Hematopoietic multipotent progenitor cell treated with erythropoietin and hydrocortisone succinate and interleukin-3 and kit ligand, for 4 days (in vitro differentiated cells): ENCODE measurements around the gene LCN2.

Experiments
- DNase-seq: peaks from one replicate; pipeline ENCODE4 v3.0.0-alpha.2; 2015

LCN2 gene

DNA sequence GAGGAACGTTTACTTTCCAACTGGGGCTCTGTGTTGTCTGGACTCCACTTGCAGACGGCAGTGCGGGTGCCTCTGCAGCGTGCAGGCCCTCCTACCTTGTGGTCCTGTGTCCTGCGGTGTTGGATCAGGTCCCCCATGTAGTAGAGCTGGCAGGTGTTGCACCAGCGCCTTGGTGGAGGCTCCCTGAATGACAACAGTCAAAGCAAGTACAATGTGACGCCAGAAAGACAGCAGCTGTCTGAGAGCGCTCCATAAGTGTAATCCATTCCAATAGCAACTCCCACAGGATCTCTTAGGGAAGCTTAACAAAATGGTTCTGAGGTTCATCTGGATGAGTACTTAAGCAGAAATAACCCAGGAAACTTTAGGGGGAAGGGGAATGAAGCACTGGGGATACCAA lies 20.7 kb downstream of the LCN2 start:
- no peak for DNase-seq

DNA sequence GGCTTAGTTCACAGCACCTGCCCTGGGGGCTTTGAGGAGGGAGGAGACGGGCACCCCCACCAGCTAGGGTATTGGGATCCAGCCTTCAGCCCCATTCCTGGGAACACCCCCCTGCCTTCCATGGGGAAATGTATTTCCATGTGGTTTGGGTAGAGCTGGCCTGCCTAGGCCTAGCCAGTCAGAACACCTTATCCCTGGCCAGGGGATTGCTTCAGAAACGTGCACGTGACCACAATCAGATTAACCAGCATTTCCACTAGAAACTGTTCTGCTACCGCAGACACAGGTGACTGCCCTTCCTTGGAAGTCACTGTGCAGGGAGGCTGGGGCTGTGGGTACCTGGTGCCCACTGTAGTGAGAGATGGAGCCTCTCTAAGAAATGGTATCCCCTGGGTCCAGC lies 24.8 kb downstream of the LCN2 start:
- DNase-seq, result no peak

DNA sequence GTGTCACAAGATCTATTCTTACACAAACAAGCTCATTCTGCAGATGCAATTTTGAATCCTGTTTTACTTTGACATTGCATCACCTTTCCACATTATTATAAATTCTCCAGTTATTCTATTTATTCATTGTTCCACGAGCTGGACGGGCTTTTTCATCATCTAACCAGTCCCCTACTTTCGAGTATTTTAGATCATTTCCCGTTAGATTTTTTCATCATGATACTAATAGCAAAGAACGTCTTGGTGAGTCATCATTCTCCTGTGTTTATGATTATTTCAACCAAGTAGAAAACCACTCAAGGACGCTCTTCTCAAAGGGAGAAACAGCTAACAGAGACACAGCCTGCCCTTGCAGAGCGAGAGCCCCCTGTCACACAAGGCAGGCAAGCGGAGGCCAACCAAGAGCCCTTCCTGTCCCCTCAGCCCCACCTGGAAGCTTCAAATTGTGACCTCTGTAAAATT lies 25.9 kb downstream of the LCN2 start:
- no peak for DNase-seq

DNA sequence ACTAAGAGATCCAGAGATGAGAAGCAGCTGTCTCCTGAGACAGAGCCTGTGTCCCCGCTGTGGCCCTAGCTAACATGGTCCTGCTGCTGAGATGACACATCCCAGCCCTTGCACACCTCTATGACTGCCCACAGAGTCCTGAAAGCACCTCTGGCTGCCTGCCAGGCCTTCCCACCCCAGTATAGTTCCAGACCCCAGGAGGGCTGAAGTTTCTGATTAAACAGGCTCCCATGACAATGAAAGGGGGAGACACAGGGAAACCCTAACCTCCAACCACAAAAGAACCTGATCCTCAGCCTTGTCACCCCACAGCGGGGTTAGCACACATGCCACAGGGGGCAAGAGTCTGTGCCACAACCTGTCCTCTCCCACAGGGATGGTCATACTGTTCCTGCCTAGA lies 26.5 kb downstream of the LCN2 start:
- DNase-seq, result no peak

DNA sequence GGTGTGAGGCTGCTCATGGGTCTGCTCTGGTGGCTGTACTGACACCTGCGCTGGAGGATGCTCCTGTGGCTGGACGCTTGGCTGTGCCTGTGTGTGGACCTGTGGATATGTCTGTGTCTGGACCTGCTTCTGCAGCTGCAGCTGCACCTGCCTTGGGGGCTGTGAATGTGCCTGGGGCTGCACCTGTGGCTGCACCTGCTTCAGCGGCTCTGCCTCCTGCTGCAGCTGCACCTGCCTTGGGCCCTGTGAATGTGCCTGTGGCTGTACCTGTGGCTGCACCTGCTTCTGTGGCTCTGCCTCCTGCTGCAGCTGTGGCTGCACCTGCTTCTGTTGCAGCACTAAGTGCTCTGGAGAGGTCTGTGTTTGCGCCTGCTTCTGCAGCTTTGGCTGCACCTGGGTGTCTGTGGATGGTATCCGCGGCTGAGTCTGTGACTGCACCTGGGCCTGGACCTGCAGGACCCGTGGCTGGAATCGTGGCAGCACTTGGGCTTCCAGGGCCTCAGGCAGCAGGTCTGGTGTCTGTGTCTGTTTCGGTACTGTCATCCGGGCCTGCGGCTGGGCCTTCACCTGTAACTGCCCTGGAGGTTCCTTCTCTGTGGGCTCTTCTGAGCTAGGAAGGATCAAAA lies 29.7 kb downstream of the LCN2 start:
- DNase-seq, result no peak

DNA sequence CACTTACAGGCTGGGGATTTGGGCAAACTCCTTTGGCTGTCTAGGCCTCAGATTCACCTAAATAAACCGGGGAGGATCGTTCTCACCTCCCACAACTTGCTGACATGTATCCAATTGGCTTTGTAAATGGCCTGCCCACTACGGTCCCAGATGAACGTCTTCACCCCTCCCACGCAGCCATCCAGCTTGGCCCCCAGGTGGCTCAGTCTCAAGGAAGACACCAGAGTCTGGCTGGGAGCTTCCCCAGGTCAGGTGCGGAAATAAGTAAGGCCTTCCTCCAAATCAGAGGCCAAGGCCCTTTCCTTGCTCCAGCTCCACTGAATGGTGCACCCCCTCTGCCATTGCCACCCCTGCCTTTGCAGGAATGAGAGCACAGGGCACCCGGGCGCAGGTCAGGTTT lies 30.7 kb downstream of the LCN2 start:
- no peak for DNase-seq

DNA sequence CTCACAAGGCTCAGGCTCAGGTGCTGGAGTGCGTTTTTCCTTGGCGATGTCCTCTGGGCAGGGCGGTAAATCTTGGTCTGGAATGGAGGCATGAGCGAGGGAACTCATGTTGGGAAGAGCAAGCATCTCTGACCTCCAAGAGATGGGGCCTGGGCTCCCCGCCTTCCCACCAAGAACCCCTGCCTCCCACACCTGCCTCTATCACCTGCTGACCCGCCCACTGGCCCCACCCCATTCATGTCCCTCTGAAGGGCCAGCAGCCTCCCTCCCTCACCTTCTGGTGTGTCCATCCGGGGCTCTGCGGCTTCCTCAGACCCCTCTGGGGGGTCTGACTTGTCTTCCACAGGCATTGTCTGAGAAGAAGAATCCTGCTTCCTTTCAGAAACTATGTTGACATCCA lies 31.2 kb downstream of the LCN2 start:
- no peak for DNase-seq

DNA sequence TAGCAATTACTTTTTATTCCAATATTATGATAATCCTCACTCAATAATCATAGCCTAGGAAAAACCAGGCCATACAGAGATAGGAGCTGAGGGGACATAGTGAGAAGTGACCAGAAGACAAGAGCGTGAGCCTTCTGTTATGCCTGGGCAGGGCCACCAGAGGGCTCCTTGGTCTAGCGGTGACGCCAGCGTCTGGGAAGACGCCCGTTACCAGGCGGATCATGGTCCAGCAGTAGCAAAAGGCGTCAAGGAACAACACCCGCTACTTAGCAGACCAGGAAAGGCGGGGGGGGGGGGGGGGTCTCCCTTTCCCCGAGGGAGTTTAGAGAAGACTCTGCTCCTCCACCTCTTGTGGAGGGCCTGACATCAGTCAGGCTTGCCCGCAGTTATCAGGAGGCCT lies 32.2 kb downstream of the LCN2 start:
- peak; percentile 28 for DNase-seq

DNA sequence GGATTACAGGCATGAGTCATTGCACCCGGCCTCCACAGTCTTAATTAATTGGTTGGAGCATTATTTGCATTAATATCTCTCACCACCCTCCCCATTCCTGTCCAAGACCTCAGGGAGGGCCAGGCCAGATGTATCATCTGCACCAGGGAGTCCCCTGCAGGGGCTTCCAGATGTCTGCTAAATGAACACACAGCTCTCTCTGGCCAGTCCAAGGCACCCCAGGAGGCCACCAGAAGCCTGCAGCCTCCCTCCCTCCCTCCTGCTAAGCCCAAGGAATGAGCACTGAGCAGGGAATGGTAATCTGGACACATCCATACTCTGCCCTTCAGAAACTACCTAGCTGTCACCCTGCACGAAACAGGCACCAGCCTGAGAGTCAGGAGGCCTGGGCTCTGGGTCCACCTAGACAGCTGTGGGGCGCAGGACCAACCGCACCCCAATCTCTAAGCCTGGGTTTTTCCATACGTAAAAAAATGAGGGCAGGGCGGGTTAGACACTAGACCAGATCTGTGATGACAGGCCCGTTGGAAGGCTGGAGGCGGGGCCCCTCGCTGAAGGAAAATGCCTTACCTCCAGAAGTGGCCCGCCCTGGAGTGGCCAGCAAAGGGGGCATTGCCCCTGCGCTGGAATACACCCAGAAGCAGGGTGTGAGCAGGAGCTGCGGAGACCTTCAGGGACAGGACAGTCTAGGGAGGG lies 33.8 kb downstream of the LCN2 start:
- no peak for DNase-seq

DNA sequence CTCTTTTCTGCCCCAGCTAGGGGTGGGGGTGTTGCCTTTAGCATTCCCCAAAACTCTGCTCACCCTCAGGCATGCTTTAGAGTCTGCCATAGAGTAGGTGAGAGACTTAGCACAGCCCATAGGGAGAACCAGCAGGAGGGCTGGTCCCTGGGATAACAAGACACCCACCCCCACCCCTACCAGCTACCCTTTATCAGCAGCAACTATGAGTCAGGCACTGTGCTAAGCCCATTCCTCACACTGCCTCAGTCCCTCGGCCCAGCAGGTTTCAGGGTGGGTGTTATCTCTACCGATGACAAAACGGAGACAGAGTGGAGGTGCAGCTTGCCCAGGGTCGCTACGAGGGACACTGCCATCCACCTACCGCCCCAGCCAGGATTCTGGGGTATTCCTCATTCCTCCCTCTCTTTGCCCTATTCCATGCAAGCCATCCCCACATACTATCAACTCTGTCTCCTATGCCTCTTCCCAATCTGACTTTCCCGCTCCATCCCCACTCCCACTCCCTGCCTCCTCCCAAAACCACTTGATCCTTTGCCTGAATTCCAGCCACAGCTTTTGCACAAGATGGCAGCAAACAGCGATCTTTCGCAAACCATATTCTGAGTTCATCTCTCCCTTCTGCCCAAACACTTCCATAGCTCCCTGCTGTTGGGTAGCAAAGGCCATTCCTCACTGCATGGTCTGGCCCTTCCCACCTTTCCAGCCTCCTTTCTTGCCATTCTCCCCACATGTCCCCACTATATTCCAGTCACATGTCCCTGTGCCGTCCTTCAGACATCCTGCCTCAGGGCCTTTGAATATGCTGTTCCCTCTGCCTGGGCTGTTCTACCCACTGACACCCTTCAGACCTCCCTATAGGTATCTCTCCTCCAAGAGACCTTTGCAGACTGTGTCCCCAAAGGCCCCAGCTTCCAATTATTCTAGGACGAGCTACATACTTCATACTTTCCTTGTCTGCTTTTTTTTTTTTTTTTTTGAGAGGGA lies 37.0 kb downstream of the LCN2 start:
- no peak for DNase-seq

DNA sequence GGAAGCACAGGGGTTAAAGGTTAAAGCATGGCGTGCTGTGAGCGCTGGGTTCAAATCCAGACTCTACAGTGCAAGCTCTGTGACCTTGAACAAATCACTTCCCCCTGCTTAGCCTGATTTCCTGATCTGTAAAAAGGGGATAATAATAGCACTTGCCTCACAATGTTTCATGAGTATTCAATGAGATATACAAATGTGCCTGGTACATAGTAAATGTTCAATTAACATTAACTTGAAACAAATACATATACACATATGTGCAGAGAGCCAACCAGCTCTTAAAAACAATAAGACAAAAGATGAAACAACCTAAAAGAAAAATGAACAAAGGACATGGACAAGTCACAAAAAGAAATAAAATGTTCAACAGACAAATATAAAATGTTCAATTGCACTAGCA lies 38.1 kb downstream of the LCN2 start:
- DNase-seq, result no peak

DNA sequence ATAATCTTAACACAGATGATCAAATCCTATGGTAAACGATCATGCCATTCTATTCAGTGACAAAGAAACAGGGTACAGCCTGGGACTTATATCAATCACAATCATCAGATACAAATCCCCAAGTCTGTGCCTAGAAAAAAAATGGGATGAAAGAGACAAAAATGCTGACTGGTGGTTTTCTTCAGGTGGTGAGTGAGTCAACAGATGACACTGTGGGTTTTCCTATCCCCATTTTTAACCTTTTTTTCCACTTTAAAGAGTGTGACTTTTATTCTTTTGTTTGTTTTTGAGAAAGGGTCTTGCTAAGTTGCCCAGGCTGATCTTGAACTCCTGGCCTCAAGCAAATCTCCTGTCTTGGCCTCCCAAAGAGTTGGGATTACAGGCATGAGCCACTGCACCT lies 39.0 kb downstream of the LCN2 start:
- no peak for DNase-seq

DNA sequence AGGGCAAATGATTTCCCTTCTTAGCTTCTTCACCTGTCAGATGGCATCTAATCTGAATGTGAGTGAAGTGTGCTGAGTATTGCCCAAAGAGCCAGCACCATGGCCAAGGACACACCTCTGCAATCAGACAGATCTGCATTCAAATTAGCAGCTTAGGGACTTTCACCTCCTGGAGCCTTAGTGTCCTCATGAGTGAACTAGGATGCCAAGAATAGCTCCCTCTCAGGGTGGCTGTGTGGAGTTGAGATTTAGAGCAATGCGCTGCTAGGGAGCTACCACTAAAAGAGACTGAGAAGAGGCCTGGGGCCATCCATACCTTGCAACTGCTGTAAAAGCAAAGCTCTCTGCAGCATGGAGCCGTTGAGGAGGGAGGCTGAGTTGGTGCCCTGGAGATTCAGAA lies 40.8 kb downstream of the LCN2 start:
- peak; percentile 34 for DNase-seq

DNA sequence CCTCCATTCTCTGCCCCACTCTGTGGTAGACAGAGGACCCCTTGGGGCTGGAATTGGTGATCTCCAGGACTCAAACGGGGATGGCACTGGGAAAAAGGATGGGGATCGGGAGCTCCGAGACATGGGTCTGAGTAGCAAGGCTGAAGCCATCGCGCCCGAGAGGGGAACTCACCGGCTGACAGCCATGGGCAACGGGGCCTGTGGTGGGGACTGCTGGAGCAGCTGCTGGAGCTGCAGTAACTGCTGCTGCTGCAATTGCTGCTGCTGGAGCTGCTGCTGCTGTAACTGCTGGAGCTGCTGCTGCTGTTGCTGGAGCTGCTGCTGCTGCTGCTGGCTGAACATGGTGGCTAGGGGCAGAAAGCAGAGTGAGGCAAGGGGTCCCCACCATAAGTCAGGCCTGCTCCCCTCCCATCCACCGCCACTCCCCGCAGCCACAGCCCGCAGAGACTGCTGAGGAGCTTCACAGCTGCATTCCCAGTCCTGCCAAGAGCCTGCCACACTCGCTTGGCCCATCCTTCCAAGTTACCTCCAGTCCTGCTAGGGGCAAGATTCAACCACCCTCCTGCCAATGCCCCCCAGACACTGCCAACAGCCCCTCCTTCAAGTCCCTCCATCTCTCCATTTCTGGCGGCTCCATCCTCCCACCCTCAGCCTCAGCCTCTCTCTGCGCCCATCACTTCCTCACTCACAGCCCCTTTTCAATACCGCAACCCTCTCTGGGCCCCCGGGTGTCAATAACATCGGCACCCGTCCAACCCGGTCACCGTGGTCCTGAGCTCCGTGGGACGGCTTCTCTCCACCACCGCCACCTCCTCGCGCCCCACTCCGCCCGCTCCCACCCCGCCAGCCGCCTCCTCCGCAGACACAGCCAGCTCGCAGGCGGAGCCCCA lies 41.5 kb downstream of the LCN2 start:
- DNase-seq, result no peak

DNA sequence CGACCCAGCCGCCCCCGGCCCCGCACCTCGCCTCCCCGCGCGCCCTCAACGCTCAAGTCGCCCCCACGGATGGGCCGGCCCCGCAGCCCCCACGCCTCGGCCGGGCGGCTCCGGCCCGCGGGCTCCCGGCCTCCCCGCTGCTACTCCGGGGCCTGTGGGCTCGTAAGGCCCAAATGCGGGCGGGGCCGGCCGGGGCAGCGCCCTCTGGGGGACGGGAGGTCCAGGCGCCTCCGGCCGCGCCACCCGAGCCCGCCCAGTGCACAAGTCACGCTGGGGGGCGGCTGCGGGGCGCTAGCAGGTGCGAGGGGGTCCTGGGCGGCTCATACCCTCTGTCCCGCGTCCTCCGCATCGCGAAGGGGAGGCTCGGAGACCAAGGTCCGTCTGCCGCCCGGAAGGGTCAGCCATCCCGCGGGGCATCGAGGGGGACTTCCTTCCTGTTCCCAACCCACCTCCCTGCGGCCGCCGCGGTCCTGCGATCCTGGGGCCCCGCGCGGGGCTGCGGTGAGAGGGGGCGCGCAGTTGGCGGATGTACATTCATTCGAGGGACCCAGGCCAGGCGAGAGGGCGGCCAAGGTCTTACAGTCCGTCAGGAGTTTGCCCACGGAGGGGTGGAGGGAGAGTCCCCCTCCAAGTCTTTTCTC lies 42.3 kb downstream of the LCN2 start, which contains the start of gene CIZ1:
CIZ1 (minus strand) TSS at position 167 of the 641 bp plus-strand sequence. CDS start 715 bp downstream, outside the sequence.
- peak; percentile 92 for DNase-seq

DNA sequence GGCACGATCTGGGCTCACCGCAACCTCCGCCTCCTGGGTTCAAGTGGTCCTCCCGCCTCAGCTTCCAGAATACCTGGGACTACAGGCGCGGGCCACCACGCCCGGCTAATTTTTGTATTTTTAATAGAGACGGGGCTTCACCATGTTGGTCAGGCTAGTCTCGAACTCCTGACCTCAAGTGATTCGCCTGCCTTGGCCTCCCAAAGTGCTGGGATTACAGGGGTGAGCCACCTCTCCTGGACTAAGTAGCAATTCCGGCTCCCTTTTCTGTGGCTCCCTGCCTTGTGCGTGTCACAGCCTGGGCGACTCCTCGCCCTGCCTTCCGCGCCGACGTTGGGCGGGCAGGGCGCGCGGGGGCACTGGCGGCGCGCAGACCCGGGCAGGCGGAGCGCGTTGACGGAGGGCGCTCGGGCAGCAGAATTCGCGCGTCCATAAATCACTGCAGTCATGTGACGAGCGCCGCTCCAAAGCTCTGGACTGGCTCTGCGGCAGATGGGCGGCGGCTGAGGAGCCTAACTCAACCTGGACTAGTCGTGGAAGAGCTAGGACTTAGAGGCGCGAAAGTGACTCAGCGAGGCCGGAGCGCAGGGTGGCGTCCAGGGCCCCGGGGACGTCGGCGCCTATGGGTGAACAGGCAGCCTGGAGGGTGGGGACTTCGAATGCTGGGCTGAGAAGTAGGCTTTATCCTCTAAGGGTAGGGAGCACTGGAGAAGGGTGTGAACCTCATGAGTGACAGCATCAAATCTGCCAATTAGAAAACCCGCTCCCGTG lies 43.5 kb downstream of the LCN2 start:
- DNase-seq, result peak; percentile 92

DNA sequence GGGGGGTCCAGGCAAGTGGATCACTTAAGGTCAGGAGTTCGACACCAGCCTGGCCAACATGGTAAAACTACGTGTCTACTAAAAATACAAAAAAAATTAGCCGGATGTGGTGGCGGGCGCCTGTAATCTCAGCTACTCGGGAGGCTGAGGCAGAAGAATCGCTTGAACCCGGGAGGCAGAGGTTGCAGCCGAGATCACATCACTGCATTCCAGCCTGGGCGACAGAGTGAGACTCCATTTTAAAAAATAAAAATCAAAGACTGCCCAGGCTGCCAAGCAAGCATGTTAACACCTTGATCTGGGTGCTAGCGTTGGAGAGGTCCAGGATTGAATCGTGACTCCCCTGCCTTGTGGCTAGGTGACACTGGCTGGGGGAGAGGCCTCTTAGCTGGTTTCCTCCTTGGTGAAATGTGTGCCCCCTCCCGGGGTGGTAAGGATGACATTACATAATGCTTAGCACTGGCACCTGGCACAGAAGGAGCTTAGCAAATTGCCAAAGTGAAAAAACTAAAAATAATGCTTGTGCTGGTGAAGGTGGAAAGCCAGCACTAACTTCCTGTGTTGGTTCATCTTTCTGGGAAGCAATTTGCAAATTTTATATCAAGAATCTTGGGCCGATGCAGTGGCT lies 44.3 kb downstream of the LCN2 start:
- DNase-seq, result no peak

DNA sequence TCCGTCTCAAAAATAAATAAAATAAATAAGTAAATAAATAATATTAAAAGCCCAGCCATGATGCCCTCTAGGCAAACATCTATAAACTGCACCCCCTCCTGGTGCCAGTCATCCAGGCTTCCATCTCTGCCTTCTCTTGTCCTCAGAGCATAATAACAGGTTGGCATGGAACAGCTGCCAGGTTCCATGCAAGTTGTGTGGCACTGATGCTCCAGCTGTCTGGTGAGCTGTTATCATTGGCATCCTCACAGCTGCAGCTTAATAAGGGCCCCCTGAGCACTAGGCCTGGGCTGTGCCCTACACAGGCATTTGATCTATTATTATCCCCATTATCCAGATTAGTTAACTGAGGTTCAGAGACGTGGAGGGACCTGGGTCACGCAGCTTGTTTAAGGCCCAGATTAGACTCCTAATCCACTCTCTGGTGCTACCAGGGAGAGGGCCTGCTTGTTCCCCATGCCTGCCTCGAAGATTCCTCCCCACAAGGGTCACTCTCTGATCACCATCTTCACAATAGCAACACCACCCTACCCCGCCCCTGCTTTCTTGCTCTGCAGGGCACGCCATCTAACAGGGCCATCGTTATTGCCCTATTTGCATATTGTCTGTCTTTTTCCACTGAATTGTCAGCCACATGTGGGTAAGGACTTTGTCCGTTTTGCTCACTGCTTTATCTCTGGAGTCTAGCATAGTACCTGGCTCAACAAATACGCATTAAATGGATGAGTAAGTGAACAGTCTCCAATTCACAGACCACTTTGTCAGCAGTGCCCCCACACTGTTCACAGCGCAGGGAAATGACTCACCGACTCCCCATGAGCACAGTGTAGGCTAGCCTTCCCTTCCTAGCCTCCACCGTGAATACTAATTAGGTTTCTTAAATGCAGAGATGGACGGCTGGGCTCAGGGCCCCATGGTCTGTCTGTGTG lies 52.5 kb downstream of the LCN2 start:
- DNase-seq, result no peak

DNA sequence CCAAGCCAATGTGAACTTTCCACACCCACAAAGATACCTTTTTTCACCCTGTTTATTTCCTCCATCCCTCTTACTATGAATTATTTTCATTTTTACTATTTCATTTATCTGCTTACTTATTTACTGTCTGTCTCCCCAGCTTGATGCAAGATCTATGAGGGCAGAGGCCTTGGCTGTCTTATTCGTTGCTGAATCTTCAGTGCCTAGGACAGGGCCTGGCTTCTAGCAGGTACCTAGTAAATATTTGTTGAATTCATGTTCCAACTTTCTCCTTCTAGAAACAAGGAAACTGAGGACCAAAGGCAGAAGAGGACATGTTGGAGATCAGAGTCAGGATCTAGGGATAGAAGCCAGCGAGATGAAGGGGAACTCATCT lies 53.4 kb downstream of the LCN2 start:
- DNase-seq, result no peak
